GM18520 (cell line): Measurements from ENCODE around the gene TTBK2.

Experiments
- ATAC-seq: cut with Tn5 transposase; IDR thresholded peaks from one replicate; pipeline ENCODE4 v1.9.1; 2021; ENCODE audit not compliant: unreplicated experiment

Gene TTBK2

GRCh38 chr15:42730135-42730534, 190.4 kb downstream of the TTBK2 start:
- no peak for ATAC-seq

GRCh38 chr15:42729409-42729808, 191.2 kb downstream of the TTBK2 start:
- no peak for ATAC-seq

GRCh38 chr15:42728972-42729371, 191.6 kb downstream of the TTBK2 start:
- ATAC-seq, result no peak

- no peak for ATAC-seq
Observed at GRCh38 chr15:42728560-42728959, 192.0 kb downstream of the TTBK2 start.

- ATAC-seq, result no peak
Observed at GRCh38 chr15:42727750-42728381, 192.7 kb downstream of the TTBK2 start.

- no peak for ATAC-seq
Observed at GRCh38 chr15:42726114-42726513, 194.5 kb downstream of the TTBK2 start.

- no peak for ATAC-seq
Observed at GRCh38 chr15:42725331-42725903, 195.2 kb downstream of the TTBK2 start.

GRCh38 chr15:42724276-42724675, 196.3 kb downstream of the TTBK2 start:
- no peak for ATAC-seq

GRCh38 chr15:42723068-42723467, 197.5 kb downstream of the TTBK2 start:
- no peak for ATAC-seq

GRCh38 chr15:42721916-42722315, 198.7 kb downstream of the TTBK2 start:
- ATAC-seq, result no peak

GRCh38 chr15:42721016-42721415, 199.6 kb downstream of the TTBK2 start:
- ATAC-seq, result no peak

- no peak for ATAC-seq
Observed at GRCh38 chr15:42720071-42720470, 200.5 kb downstream of the TTBK2 start.

GRCh38 chr15:42719043-42719442, 201.5 kb downstream of the TTBK2 start:
- no peak for ATAC-seq

GRCh38 chr15:42716626-42717025, 204.0 kb downstream of the TTBK2 start:
- ATAC-seq, result no peak

GRCh38 chr15:42716125-42716524, 204.5 kb downstream of the TTBK2 start:
- no peak for ATAC-seq

GRCh38 chr15:42712584-42712983, 208.0 kb downstream of the TTBK2 start:
- no peak for ATAC-seq

GRCh38 chr15:42711746-42712145, 208.8 kb downstream of the TTBK2 start:
- no peak for ATAC-seq

GRCh38 chr15:42710662-42711061, 209.9 kb downstream of the TTBK2 start:
- no peak for ATAC-seq

GRCh38 chr15:42707873-42708544, 212.6 kb downstream of the TTBK2 start:
- ATAC-seq, result no peak

GRCh38 chr15:42707068-42707467, 213.5 kb downstream of the TTBK2 start:
- ATAC-seq, result no peak

GRCh38 chr15:42705336-42705735, 215.2 kb downstream of the TTBK2 start:
- ATAC-seq, result no peak

GRCh38 chr15:42704492-42704926, 216.1 kb downstream of the TTBK2 start:
- ATAC-seq, result no peak
